Type B pancreatic cell (in vitro differentiated cells): ENCODE data around the gene UACA. TPM values are rescaled to one million over a fixed set of nuclear protein-coding genes. Genes with fewer than 3 reads are reported as not detected.
A peak's percentile ranks its signal among the peaks of the same experiment; 100 is the strongest.

Experiments used
- DNase-seq: peaks from one replicate; pipeline ENCODE4 v3.0.0; 2021; ENCODE audit warnings: mixed read lengths; ENCODE audit not compliant: unreplicated experiment; ENCODE audit errors: extremely low spot score
- H3K27ac Mint-ChIP-seq: 2 replicates; pipeline ENCODE4 v1.8.0; 2021; ENCODE audit warnings: mild to moderate bottlenecking, mixed read lengths
- H3K27me3 Mint-ChIP-seq: 2 replicates; pipeline ENCODE4 v1.8.0; 2021; ENCODE audit warnings: mixed read lengths
- H3K36me3 Mint-ChIP-seq: 2 replicates; pipeline ENCODE4 v1.8.0; 2021; ENCODE audit warnings: mixed read lengths
- H3K4me1 Mint-ChIP-seq: one replicate; pipeline ENCODE4 v1.8.0; 2021; ENCODE audit warnings: mixed read lengths; ENCODE audit not compliant: unreplicated experiment
- H3K4me3 Mint-ChIP-seq: 2 replicates; pipeline ENCODE4 v1.8.0; 2021; ENCODE audit warnings: mild to moderate bottlenecking, mixed read lengths
- H3K9me3 Mint-ChIP-seq: 2 replicates; pipeline ENCODE4 v1.8.0; 2021; ENCODE audit warnings: mixed read lengths
- total RNA-seq: library from RNA; stranded (reverse); gene quantifications from 2 replicates; pipeline ENCODE4 v1.2.1, GENCODE V29; 2021; ENCODE audit warnings: low replicate concordance
- TF ChIP-seq, protein P1 (sequence below): fragments of 200-600 bp; sonication (generic); conservative IDR thresholded peaks from 2 replicates; pipeline ENCODE4 v1.5.0; 2021; ENCODE audit warnings: antibody characterized with exemption, mild to moderate bottlenecking

Gene UACA
- total RNA-seq, 1 donor from 2014 or later = 36.4 TPM

DNA sequence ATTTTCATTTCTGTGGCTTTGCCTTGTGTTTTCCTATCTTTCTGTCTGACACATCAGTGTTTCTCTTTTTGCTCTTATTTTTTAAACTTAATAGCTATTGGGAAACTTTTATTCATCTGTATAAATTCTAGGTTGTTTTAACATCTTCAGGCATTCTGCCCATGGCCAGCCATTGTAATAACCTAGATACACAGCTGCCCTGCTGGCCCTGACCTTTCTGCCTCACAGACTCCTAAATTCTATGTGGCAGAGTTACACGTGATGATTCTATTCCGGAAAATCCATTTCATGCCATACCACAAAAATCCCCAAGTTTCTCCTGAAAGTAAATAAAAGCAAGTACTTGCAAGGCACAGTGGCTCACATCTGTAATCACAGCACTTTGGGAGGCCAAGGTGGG is 150.1 kb downstream of the UACA start:
- Mint-ChIP-seq H3K4me3 (no peak overlapping the region), H3K36me3 (no peaks in the 10 kb centered on the region), H3K27ac (no peak overlapping the region), H3K27me3 (no peaks in the 10 kb centered on the region), H3K4me1 (peaks cover 37% of the 10 kb centered on the region), H3K9me3 (no peaks in the 10 kb centered on the region)
- TF ChIP-seq, protein P1, sequence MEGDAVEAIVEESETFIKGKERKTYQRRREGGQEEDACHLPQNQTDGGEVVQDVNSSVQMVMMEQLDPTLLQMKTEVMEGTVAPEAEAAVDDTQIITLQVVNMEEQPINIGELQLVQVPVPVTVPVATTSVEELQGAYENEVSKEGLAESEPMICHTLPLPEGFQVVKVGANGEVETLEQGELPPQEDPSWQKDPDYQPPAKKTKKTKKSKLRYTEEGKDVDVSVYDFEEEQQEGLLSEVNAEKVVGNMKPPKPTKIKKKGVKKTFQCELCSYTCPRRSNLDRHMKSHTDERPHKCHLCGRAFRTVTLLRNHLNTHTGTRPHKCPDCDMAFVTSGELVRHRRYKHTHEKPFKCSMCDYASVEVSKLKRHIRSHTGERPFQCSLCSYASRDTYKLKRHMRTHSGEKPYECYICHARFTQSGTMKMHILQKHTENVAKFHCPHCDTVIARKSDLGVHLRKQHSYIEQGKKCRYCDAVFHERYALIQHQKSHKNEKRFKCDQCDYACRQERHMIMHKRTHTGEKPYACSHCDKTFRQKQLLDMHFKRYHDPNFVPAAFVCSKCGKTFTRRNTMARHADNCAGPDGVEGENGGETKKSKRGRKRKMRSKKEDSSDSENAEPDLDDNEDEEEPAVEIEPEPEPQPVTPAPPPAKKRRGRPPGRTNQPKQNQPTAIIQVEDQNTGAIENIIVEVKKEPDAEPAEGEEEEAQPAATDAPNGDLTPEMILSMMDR = no peak
- DNase-seq = no peak

GRCh38 chr15:70611286-70611685 is 152.1 kb downstream of the UACA start:
- Mint-ChIP-seq H3K4me3 (no peak overlapping the region), H3K4me1 (peaks cover 30% of the 10 kb centered on the region), H3K9me3 (no peaks in the 10 kb centered on the region), H3K27me3 (no peaks in the 10 kb centered on the region), H3K36me3 (no peaks in the 10 kb centered on the region), H3K27ac (no peak overlapping the region)
- TF ChIP-seq, protein P1 = no peak
- no peak for DNase-seq

GRCh38 chr15:70610541-70610940 is 152.8 kb downstream of the UACA start:
- Mint-ChIP-seq H3K27me3 (no peaks in the 10 kb centered on the region), H3K4me1 (peaks cover 31% of the 10 kb centered on the region), H3K4me3 (no peak overlapping the region), H3K9me3 (no peaks in the 10 kb centered on the region), H3K27ac (no peak overlapping the region), H3K36me3 (no peaks in the 10 kb centered on the region)
- TF ChIP-seq, protein P1 = no peak
- DNase-seq = no peak

DNA sequence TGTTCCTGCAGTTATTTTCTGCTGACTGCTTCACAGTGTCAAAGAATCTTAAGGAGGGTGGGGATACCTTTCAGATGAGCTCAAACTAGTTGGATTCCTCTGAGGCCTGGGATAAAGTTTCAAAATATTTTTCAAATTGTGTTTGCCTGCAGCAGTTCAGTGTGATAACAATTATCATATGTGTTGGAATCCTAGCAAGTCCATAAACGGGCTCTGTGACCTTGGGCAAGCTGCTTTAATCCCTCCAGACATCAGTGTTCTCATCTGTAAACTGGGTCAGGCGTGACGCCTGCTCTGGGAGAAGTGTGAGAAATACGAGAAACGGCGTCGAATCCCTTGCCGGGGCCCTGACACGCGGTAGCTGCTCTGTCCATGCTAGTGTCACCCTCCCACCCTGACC is 153.5 kb downstream of the UACA start:
- no peak overlapping the region for H3K4me3 Mint-ChIP-seq
- H3K27ac Mint-ChIP-seq = no peak overlapping the region
- TF ChIP-seq, protein P1 = no peak
- peaks cover 38% of the 10 kb centered on the region for H3K4me1 Mint-ChIP-seq
- no peaks in the 10 kb centered on the region for H3K27me3 Mint-ChIP-seq
- H3K9me3 Mint-ChIP-seq = no peaks in the 10 kb centered on the region
- no peaks in the 10 kb centered on the region for H3K36me3 Mint-ChIP-seq
- DNase-seq = no peak

DNA sequence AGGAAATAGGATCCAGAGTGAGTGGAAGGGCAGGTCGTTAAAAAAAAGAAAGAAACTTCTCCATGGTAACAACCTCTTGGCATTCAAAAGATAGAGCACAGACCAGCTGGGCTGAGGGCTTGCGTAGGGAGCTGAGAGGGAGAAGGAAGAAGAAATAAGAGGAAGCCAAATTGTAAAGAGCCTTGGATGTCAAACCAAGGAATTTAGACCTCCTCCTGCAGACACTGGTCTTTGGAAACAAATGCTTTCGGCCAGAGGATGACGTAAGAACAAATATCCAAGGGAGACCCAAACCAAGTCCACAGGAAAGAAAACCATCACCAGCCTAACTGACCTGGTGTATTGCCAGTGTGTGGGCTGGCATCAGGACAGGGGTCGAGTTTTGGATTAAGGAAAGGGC is 155.2 kb downstream of the UACA start:
- no peak for DNase-seq
- Mint-ChIP-seq H3K4me1 (peaks cover 51% of the 10 kb centered on the region), H3K27me3 (no peaks in the 10 kb centered on the region), H3K4me3 (peak overlapping the region; percentile 0), H3K27ac (no peak overlapping the region), H3K9me3 (no peaks in the 10 kb centered on the region), H3K36me3 (no peaks in the 10 kb centered on the region)
- TF ChIP-seq, protein P1 = no peak
